Peyer's patch (tissue), 4 donors: Measurements from ENCODE around the gene RPL39. TPM values are rescaled to one million over a fixed set of nuclear protein-coding genes. Genes with fewer than 3 reads are reported as not detected.

Experiments
- DNase-seq, 3 donors: peaks; one replicate each; pipeline ENCODE4 v3.0.0-alpha.2; 2017 to 2019
- H3K27ac ChIP-seq, 4 donors: fragments of 200-600 bp; sonication (generic); one replicate each; pipeline ENCODE4 v1.5.1; 2016 to 2019
- H3K27me3 ChIP-seq, 2 donors: fragments of 200-600 bp; sonication (generic); one replicate each; pipeline ENCODE4 v1.5.1; 2019
- H3K36me3 ChIP-seq, 3 donors: fragments of 200-600 bp; sonication (generic); one replicate each; pipeline ENCODE4 v1.5.1; 2016 to 2019
- H3K4me1 ChIP-seq, 4 donors: fragments of 200-600 bp; sonication (generic); one replicate each; pipeline ENCODE4 v1.5.1; 2016 to 2019
- H3K4me3 ChIP-seq, 4 donors: fragments of 200-600 bp; sonication (generic); 1 replicate in 3 of 4; 2 replicates in 1 of 4; pipeline ENCODE4 v1.5.1; 2016 to 2019; ENCODE audit warnings: mild to moderate bottlenecking in 1 of 4
- H3K9me3 ChIP-seq, 4 donors: fragments of 200-600 bp; sonication (generic); one replicate each; pipeline ENCODE4 v1.5.1; 2016 to 2019; ENCODE audit warnings: mild to moderate bottlenecking in 1 of 4
- CTCF ChIP-seq, 6 experiments: fragments of 450-650 bp in 4 of 6; fragments of 200-600 bp in 2 of 6; sonication (generic) in 1 of 6; IDR thresholded peaks; one replicate each; pipeline ENCODE4 v1.5.1; 2017 to 2019; ENCODE audit warnings: antibody characterized with exemption in 6 of 6, mild to moderate bottlenecking in 3 of 6, moderate library complexity in 1 of 6
- POLR2A ChIP-seq, 2 donors: fragments of 450-650 bp; IDR thresholded peaks; one replicate each; pipeline ENCODE4 v1.5.1; 2017; ENCODE audit warnings: antibody characterized with exemption in 2 of 2, mild to moderate bottlenecking in 2 of 2, moderate library complexity in 2 of 2
- total RNA-seq, 4 donors: library from RNA; depleted of rRNA; stranded (reverse); fragments of >200 nt; gene quantifications; one replicate each; pipeline ENCODE4 v1.1.0, GENCODE V29; 2016

Gene RPL39
- total RNA-seq, 4 donors from 2014 or later, result 781 to 2,903 (median 945) TPM

DNA sequence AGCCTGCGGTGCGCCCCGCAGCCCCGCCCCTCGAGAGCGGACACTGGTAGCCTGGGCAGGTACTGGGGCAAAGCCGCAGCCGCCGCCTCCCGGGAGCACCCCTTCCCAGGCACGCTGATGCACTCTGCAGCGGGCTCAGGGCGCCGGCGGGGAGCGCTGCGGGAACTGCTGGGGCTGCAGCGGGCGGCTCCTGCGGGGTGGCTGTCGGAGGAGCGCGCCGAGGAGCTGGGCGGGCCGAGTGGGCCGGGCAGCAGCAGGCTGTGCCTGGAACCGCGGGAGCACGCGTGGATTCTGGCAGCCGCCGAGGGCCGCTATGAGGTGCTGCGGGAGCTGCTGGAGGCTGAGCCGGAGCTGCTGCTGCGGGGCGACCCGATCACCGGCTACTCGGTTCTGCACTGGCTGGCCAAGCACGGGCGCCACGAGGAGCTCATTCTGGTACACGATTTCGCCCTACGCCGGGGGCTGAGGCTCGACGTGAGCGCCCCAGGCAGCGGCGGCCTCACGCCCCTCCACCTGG is 32.6 kb downstream of the RPL39 start:
- TF ChIP-seq POLR2A (IDR thresholded peaks at IDR 0.05), result peak; percentile 7 to 23
- TF ChIP-seq CTCF (IDR thresholded peaks at IDR 0.05), result peak in 1 of 6 experiments; percentile 1
- no peaks in the 10 kb centered on the region for H3K27me3 ChIP-seq
- no peaks in the 10 kb centered on the region for H3K9me3 ChIP-seq
- H3K4me1 ChIP-seq, result peaks cover 0 to 9% (median 9%) of the 10 kb centered on the region in 4 donors
- peak; percentile 51 to 74 (median 70) for DNase-seq
- H3K27ac ChIP-seq, result peak overlapping the region; percentile 75 to 95 (median 88)
- peak overlapping the region; percentile 56 to 66 (median 58) for H3K4me3 ChIP-seq
- H3K36me3 ChIP-seq, result no peaks in the 10 kb centered on the region

- DNase-seq, result peak; percentile 65 to 85 (median 85)
- Histone ChIP-seq H3K27ac (peak within 1 kb of the TSS; percentile 75 to 95 (median 88)), H3K4me3 (peak within 1 kb of the TSS; percentile 56 to 66 (median 58)), H3K36me3 (no peaks in the 10 kb centered on the region), H3K4me1 (peaks cover 0 to 9% (median 9%) of the 10 kb centered on the region in 4 donors), H3K27me3 (no peaks in the 10 kb centered on the region), H3K9me3 (no peaks in the 10 kb centered on the region)
- TF ChIP-seq CTCF (IDR thresholded peaks at IDR 0.05), result no peak
- peak; percentile 17 to 50 for TF ChIP-seq POLR2A (IDR thresholded peaks at IDR 0.05)
Observed at GRCh38 chrX:119757979-119758730, 33.3 kb downstream of the RPL39 start, which contains the start of gene SOWAHD. TSS of gene SOWAHD (plus strand) at chrX:119758588. CDS start at chrX:119758668, 80 bp downstream.

- peak overlapping the region; percentile 75 to 95 (median 88) for H3K27ac ChIP-seq
- H3K9me3 ChIP-seq, result no peaks in the 10 kb centered on the region
Observed at GRCh38 chrX:119757646-119757978, 33.8 kb downstream of the RPL39 start.

GRCh38 chrX:119756926-119757635 is 34.3 kb downstream of the RPL39 start:
- peak in 2 of 3 donors; percentile 36 to 61 for DNase-seq
- Histone ChIP-seq H3K9me3 (no peaks in the 10 kb centered on the region), H3K36me3 (no peaks in the 10 kb centered on the region), H3K27ac (peak overlapping the region; percentile 75 to 95 (median 88)), H3K4me3 (peak overlapping the region in 1 of 4 donors; percentile 56), H3K27me3 (no peaks in the 10 kb centered on the region), H3K4me1 (peaks cover 0 to 9% (median 9%) of the 10 kb centered on the region in 4 donors)
- no peak for TF ChIP-seq CTCF (IDR thresholded peaks at IDR 0.05)
- TF ChIP-seq POLR2A (IDR thresholded peaks at IDR 0.05), result no peak

More at GRCh38 chrX:119757646-119757978, 33.8 kb downstream of the RPL39 start:
- Histone ChIP-seq H3K27me3 (no peaks in the 10 kb centered on the region), H3K4me3 (peak overlapping the region in 3 of 4 donors; percentile 56 to 58 (median 57)), H3K36me3 (no peaks in the 10 kb centered on the region), H3K4me1 (peaks cover 0 to 9% (median 9%) of the 10 kb centered on the region in 4 donors)
- TF ChIP-seq POLR2A (IDR thresholded peaks at IDR 0.05), result no peak
- TF ChIP-seq CTCF (IDR thresholded peaks at IDR 0.05), result no peak
- no peak for DNase-seq

- Histone ChIP-seq H3K4me1 (peaks cover 0 to 9% (median 9%) of the 10 kb centered on the region in 4 donors), H3K27me3 (no peaks in the 10 kb centered on the region), H3K9me3 (no peaks in the 10 kb centered on the region), H3K36me3 (no peaks in the 10 kb centered on the region), H3K27ac (peak overlapping the region; percentile 75 to 95 (median 88)), H3K4me3 (no peak overlapping the region)
- TF ChIP-seq CTCF (IDR thresholded peaks at IDR 0.05) (no peak), POLR2A (IDR thresholded peaks at IDR 0.05) (no peak)
- peak in 2 of 3 donors; percentile 78 to 84 for DNase-seq
Observed at GRCh38 chrX:119755981-119756533, 35.4 kb downstream of the RPL39 start.
